Measurements from ENCODE around the gene GABBR2. TPM values are rescaled to one million over a fixed set of nuclear protein-coding genes. Genes with fewer than 3 reads are reported as not detected.
"Not testable (repeated sequence)": the region's sequence is repeated elsewhere in the genome, so short reads cannot be mapped to it uniquely, and the experiment has no call there.

Gene GABBR2
- total RNA-seq, 1 experiment from 2014 or later, result not detected

GRCh38 chr9:98502311-98502975 is 206.3 kb downstream of the GABBR2 start:
- no TSS peak for BruUV-seq (replicated peaks)
- CTCF ChIA-PET, result interaction anchor here (0.7 kb wide), 1 partner anchor 186 kb away, joined by 3 read pairs; no protein-coding TSS in a partner anchor
- H3K9me3 Mint-ChIP-seq (ENCODE audit: unreplicated experiment), result no peaks in the 10 kb centered on the region
- POLR2A ChIA-PET, result interaction anchor here (1.5 kb wide), 1 partner anchor 13 kb away, joined by 4 read pairs; no protein-coding TSS in a partner anchor
- H3K36me3 Mint-ChIP-seq (ENCODE audit: insufficient read depth, unreplicated experiment), result no peaks in the 10 kb centered on the region
- peaks cover 8% of the 10 kb centered on the region for H3K27me3 Mint-ChIP-seq (ENCODE audit: insufficient read depth, unreplicated experiment)
- peak overlapping the region; percentile 66 for H3K27ac Mint-ChIP-seq (ENCODE audit: low read depth, unreplicated experiment)
- peaks cover 17% of the 10 kb centered on the region for H3K4me1 Mint-ChIP-seq (ENCODE audit: insufficient read depth, unreplicated experiment)
- TF ChIP-seq CTCF (IDR thresholded peaks at IDR 0.05; ENCODE audit: unreplicated experiment), result no peak
- no peak for DNase-seq (ENCODE audit: unreplicated experiment)
- H3K4me3 Mint-ChIP-seq (ENCODE audit: unreplicated experiment), result no peak overlapping the region
- intact Hi-C loops (cut with micrococcal nuclease), result no loop called here

GRCh38 chr9:98501819-98502218 is 206.9 kb downstream of the GABBR2 start:
- POLR2A ChIA-PET, result no interaction called here
- Mint-ChIP-seq H3K4me1 (ENCODE audit: insufficient read depth, unreplicated experiment) (peaks cover 17% of the 10 kb centered on the region), H3K27ac (ENCODE audit: low read depth, unreplicated experiment) (no peak overlapping the region), H3K4me3 (ENCODE audit: unreplicated experiment) (no peak overlapping the region), H3K36me3 (ENCODE audit: insufficient read depth, unreplicated experiment) (no peaks in the 10 kb centered on the region), H3K27me3 (ENCODE audit: insufficient read depth, unreplicated experiment) (peaks cover 2% of the 10 kb centered on the region), H3K9me3 (ENCODE audit: unreplicated experiment) (no peaks in the 10 kb centered on the region)
- TF ChIP-seq CTCF (IDR thresholded peaks at IDR 0.05; ENCODE audit: unreplicated experiment), result no peak
- CTCF ChIA-PET, result no interaction called here
- BruUV-seq (replicated peaks), result no TSS peak
- DNase-seq (ENCODE audit: unreplicated experiment), result no peak
- intact Hi-C loops (cut with micrococcal nuclease), result no loop called here

GRCh38 chr9:98501259-98501658 is 207.5 kb downstream of the GABBR2 start:
- POLR2A ChIA-PET; BruUV-seq (replicated peaks); CTCF ChIA-PET; intact Hi-C loops (cut with micrococcal nuclease); H3K27me3 Mint-ChIP-seq (ENCODE audit: insufficient read depth, unreplicated experiment); H3K4me3 Mint-ChIP-seq (ENCODE audit: unreplicated experiment); H3K9me3 Mint-ChIP-seq (ENCODE audit: unreplicated experiment); DNase-seq (ENCODE audit: unreplicated experiment); H3K36me3 Mint-ChIP-seq (ENCODE audit: insufficient read depth, unreplicated experiment); H3K27ac Mint-ChIP-seq (ENCODE audit: low read depth, unreplicated experiment): not testable (repeated sequence)
- peaks cover 17% of the 10 kb centered on the region for H3K4me1 Mint-ChIP-seq (ENCODE audit: insufficient read depth, unreplicated experiment)

GRCh38 chr9:98500337-98500919 is 208.3 kb downstream of the GABBR2 start:
- no peak for DNase-seq (ENCODE audit: unreplicated experiment)
- ChIA-PET CTCF (interaction anchor here (0.6 kb wide), 2 partner anchors 14 to 107 kb away, joined by 3 read pairs; no protein-coding TSS in a partner anchor), POLR2A (no interaction called here)
- H3K4me3 Mint-ChIP-seq (ENCODE audit: unreplicated experiment), result no peak overlapping the region
- H3K27ac Mint-ChIP-seq (ENCODE audit: low read depth, unreplicated experiment), result no peak overlapping the region
- H3K27me3 Mint-ChIP-seq (ENCODE audit: insufficient read depth, unreplicated experiment), result no peaks in the 10 kb centered on the region
- no TSS peak for BruUV-seq (replicated peaks)
- intact Hi-C loops (cut with micrococcal nuclease), result no loop called here
- TF ChIP-seq CTCF (IDR thresholded peaks at IDR 0.05; ENCODE audit: unreplicated experiment), result no peak
- peaks cover 17% of the 10 kb centered on the region for H3K4me1 Mint-ChIP-seq (ENCODE audit: insufficient read depth, unreplicated experiment)
- no peaks in the 10 kb centered on the region for H3K9me3 Mint-ChIP-seq (ENCODE audit: unreplicated experiment)
- no peaks in the 10 kb centered on the region for H3K36me3 Mint-ChIP-seq (ENCODE audit: insufficient read depth, unreplicated experiment)

Data from MCF 10A (cell line).